H1 (cell line): ENCODE data around the gene KIF2C.

Source experiments
- CBX8 ChIP-seq: fragments of 300-800, 300-1000 bp; sonication (generic); IDR thresholded peaks from 2 replicates; pipeline ENCODE4 v1.7.1; 2016; ENCODE audit warnings: low read depth, low read length, borderline replicate concordance
- CHD1 ChIP-seq: IDR thresholded peaks from 2 replicates; pipeline ENCODE4 v1.6.1; 2012; ENCODE audit warnings: low read depth, low read length, improper control_type of control experiment
- CHD2 ChIP-seq: IDR thresholded peaks from 2 replicates; pipeline ENCODE4 v1.6.1; 2012; ENCODE audit warnings: low read length, improper control_type of control experiment
- EP300 ChIP-seq, 2 experiments: IDR thresholded peaks; 1 replicate in 1 of 2; 2 replicates in 1 of 2; pipeline ENCODE4 v1.6.1; 2011 to 2012; ENCODE audit warnings: low read depth in 2 of 2, low read length in 2 of 2, mild to moderate bottlenecking in 2 of 2, borderline replicate concordance in 1 of 2, inconsistent platforms in 1 of 2, moderate library complexity in 1 of 2
- EZH2 ChIP-seq: fragments of 200-600 bp; sonication (generic); IDR thresholded peaks from 2 replicates; pipeline ENCODE4 v1.7.1; 2012; ENCODE audit warnings: low read depth, mild to moderate bottlenecking, moderate library complexity, low read length, inconsistent platforms; ENCODE audit not compliant: severe bottlenecking
- JUN ChIP-seq: IDR thresholded peaks from 2 replicates; pipeline ENCODE4 v1.6.1; 2011; ENCODE audit warnings: low read depth, mild to moderate bottlenecking, improper control_type of control experiment, low read length
- JUND ChIP-seq: IDR thresholded peaks from 2 replicates; pipeline ENCODE4 v1.6.1; 2011; ENCODE audit warnings: mild to moderate bottlenecking, improper control_type of control experiment, low read length
- POLR2AphosphoS5 ChIP-seq: IDR thresholded peaks from 2 replicates; pipeline ENCODE4 v1.6.1; 2011; ENCODE audit warnings: low read depth, low read length
- SIN3A ChIP-seq, 2 experiments: IDR thresholded peaks in 1 of 2; conservative IDR thresholded peaks in 1 of 2; 2 replicates each; pipeline ENCODE4 v1.6.1; 2011 to 2012; ENCODE audit warnings: low read length in 2 of 2, improper control_type of control experiment in 1 of 2, low read depth in 1 of 2, mild to moderate bottlenecking in 1 of 2
- SRF ChIP-seq: IDR thresholded peaks from 2 replicates; pipeline ENCODE4 v1.6.1; 2011; ENCODE audit warnings: mild to moderate bottlenecking, low read depth, low read length, moderate library complexity
- YY1 ChIP-seq: IDR thresholded peaks from 2 replicates; pipeline ENCODE4 v1.6.1; 2011; ENCODE audit warnings: low read depth, mild to moderate bottlenecking, low read length
- ZNF274 ChIP-seq: IDR thresholded peaks from 2 replicates; pipeline ENCODE4 v1.7.0; 2012; ENCODE audit warnings: low read length, borderline replicate concordance; ENCODE audit errors: extremely low read depth
- TF ChIP-seq, protein P1 (sequence below), 3 experiments: IDR thresholded peaks; 1 replicate in 2 of 3; 2 replicates in 1 of 3; pipeline versions ENCODE4 v1.5.1 to v1.6.1; 2011; ENCODE audit warnings: low read length in 3 of 3, mild to moderate bottlenecking in 3 of 3, inconsistent platforms in 2 of 3, low read depth in 1 of 3, moderate library complexity in 1 of 3; ENCODE audit not compliant: insufficient read depth in 1 of 3; ENCODE audit errors: control extremely low read depth in 1 of 3
- TF ChIP-seq, protein P2 (sequence below): IDR thresholded peaks from 2 replicates; pipeline ENCODE4 v1.6.1; 2011; ENCODE audit warnings: low read depth, mild to moderate bottlenecking, low read length; ENCODE audit not compliant: insufficient read depth

DNA sequence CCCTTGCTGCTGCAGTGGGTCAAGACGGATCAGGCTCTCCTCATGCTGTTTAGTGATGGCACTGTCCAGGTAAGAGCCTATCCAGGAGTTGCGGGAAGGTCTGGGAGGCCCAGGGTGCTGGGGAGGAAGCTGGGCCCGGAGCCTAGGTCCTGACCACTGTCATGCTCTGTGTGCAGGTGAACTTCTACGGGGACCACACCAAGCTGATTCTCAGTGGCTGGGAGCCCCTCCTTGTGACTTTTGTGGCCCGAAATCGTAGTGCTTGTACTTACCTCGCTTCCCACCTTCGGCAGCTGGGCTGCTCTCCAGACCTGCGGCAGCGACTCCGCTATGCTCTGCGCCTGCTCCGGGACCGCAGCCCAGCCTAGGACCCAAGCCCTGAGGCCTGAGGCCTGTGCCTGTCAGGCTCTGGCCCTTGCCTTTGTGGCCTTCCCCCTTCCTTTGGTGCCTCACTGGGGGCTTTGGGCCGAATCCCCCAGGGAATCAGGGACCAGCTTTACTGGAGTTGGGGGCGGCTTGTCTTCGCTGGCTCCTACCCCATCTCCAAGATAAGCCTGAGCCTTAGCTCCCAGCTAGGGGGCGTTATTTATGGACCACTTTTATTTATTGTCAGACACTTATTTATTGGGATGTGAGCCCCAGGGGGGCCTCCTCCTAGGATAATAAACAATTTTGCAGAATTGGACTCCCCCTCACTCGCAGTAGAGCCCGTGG, 65.8 kb downstream of the KIF2C start:
- TF ChIP-seq, protein P1, sequence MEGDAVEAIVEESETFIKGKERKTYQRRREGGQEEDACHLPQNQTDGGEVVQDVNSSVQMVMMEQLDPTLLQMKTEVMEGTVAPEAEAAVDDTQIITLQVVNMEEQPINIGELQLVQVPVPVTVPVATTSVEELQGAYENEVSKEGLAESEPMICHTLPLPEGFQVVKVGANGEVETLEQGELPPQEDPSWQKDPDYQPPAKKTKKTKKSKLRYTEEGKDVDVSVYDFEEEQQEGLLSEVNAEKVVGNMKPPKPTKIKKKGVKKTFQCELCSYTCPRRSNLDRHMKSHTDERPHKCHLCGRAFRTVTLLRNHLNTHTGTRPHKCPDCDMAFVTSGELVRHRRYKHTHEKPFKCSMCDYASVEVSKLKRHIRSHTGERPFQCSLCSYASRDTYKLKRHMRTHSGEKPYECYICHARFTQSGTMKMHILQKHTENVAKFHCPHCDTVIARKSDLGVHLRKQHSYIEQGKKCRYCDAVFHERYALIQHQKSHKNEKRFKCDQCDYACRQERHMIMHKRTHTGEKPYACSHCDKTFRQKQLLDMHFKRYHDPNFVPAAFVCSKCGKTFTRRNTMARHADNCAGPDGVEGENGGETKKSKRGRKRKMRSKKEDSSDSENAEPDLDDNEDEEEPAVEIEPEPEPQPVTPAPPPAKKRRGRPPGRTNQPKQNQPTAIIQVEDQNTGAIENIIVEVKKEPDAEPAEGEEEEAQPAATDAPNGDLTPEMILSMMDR (IDR thresholded peaks at IDR 0.05; ENCODE audit: control extremely low read depth in 1 of 3, insufficient read depth in 1 of 3, low read depth in 1 of 3, low read length in 3 of 3), result peak in 2 of 3 experiments; percentile 7 to 11; a peak in 1 of 4 replicates
- TF ChIP-seq ZNF274 (no peak), SIN3A (conservative IDR thresholded peaks at IDR 0.05 in 1 of 2, IDR thresholded peaks at IDR 0.05 in 1 of 2; ENCODE audit: low read depth in 1 of 2, low read length in 2 of 2) (no peak), POLR2AphosphoS5 (no peak), EZH2 (no peak), CHD2 (no peak), EP300 (IDR thresholded peaks at IDR 0.05; ENCODE audit: borderline replicate concordance in 1 of 2, low read depth in 2 of 2, low read length in 2 of 2) (no peak), CHD1 (no peak), JUN (no peak), JUND (no peak), CBX8 (no peak), SRF (no peak), YY1 (no peak)
- TF ChIP-seq, protein P2, sequence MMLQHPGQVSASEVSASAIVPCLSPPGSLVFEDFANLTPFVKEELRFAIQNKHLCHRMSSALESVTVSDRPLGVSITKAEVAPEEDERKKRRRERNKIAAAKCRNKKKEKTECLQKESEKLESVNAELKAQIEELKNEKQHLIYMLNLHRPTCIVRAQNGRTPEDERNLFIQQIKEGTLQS, result no peak
